CD4-positive, alpha-beta memory T cell (primary cell): Measurements from ENCODE around the gene MCUB. TPM values are rescaled to one million over a fixed set of nuclear protein-coding genes. Genes with fewer than 3 reads are reported as not detected.

ENCODE experiments used
- CTCF ChIA-PET: fragments of 350-600 bp; sonication (Branson Sonifier 250); formaldehyde crosslinking; loops from one replicate; lab custom pipeline; 2021; ENCODE audit warnings: inconsistent platforms; ENCODE audit not compliant: partially characterized antibody; lab: Charles Lee
- POLR2A ChIA-PET: fragments of 350-600 bp; sonication (Branson Sonifier 250); formaldehyde crosslinking; loops from one replicate; lab custom pipeline; 2021; ENCODE audit not compliant: partially characterized antibody; lab: Charles Lee
- DNase-seq, 5 donors: peaks; one replicate each; pipeline versions ENCODE4 v3.0.0 to v3.0.0-alpha.2; 2020 to 2022; ENCODE audit warnings: mixed read lengths in 1 of 5
- H3K27ac ChIP-seq: one replicate; pipeline ENCODE4 v1.7.0; 2013; ENCODE audit warnings: low read depth, low read length
- H3K27me3 ChIP-seq: 2 replicates; pipeline ENCODE4 v1.7.0; 2013; ENCODE audit warnings: mild to moderate bottlenecking, low read length, moderate library complexity; ENCODE audit not compliant: insufficient read depth
- H3K36me3 ChIP-seq: 2 replicates; pipeline ENCODE4 v1.7.0; 2013; ENCODE audit warnings: mild to moderate bottlenecking, low read length, moderate library complexity; ENCODE audit not compliant: insufficient read depth
- H3K4me1 ChIP-seq: 2 replicates; pipeline ENCODE4 v1.7.0; 2013; ENCODE audit warnings: mild to moderate bottlenecking, low read length, moderate library complexity; ENCODE audit not compliant: insufficient read depth
- H3K4me3 ChIP-seq, 2 donors: one replicate each; pipeline ENCODE4 v1.7.0; 2013; ENCODE audit warnings: low read length in 2 of 2, mild to moderate bottlenecking in 1 of 2
- H3K9me3 ChIP-seq, 2 donors: one replicate each; pipeline ENCODE4 v1.7.0; 2013; ENCODE audit warnings: low read length in 2 of 2, control low read depth in 1 of 2; ENCODE audit not compliant: control insufficient read depth in 1 of 2
- H3K27ac Mint-ChIP-seq, 7 donors: one replicate each; pipeline ENCODE4 v1.8.0; 2020 to 2021; ENCODE audit warnings: mixed read lengths in 7 of 7, mild to moderate bottlenecking in 6 of 7, inconsistent platforms in 3 of 7, moderate library complexity in 3 of 7
- H3K27me3 Mint-ChIP-seq, 2 donors: one replicate each; pipeline ENCODE4 v1.8.0; 2020 to 2021; ENCODE audit warnings: mixed read lengths in 2 of 2
- H3K36me3 Mint-ChIP-seq, 2 donors: one replicate each; pipeline ENCODE4 v1.8.0; 2020 to 2021; ENCODE audit warnings: mixed read lengths in 2 of 2, inconsistent platforms in 1 of 2, mild to moderate bottlenecking in 1 of 2
- H3K4me1 Mint-ChIP-seq, 4 donors: one replicate each; pipeline ENCODE4 v1.8.0; 2020 to 2021; ENCODE audit warnings: mixed read lengths in 4 of 4, mild to moderate bottlenecking in 1 of 4
- H3K4me3 Mint-ChIP-seq, 8 donors: one replicate each; pipeline ENCODE4 v1.8.0; 2020 to 2021; ENCODE audit warnings: mixed read lengths in 8 of 8, mild to moderate bottlenecking in 7 of 8, moderate library complexity in 6 of 8, inconsistent platforms in 3 of 8
- H3K9me3 Mint-ChIP-seq, 8 donors: one replicate each; pipeline ENCODE4 v1.8.0; 2020 to 2021; ENCODE audit warnings: mixed read lengths in 8 of 8, mild to moderate bottlenecking in 5 of 8, inconsistent platforms in 3 of 8, moderate library complexity in 1 of 8
- intact Hi-C: fragments of 100-400 bp; cut with micrococcal nuclease; formaldehyde crosslinking; loops from one replicate; pipeline ENCODE4 v1.15.1; 2023
- polyA plus RNA-seq, 2 donors: library from polyadenylated mRNA; unstranded; fragments of 300-500 nt; fragmentation: Illumina TruSeq; gene quantifications; one replicate each; pipeline ENCODE4 v1.2.3, GENCODE V29; 2021
- total RNA-seq, 2 experiments: library from RNA; stranded (reverse); gene quantifications; one replicate each; pipeline ENCODE4 v1.2.3, GENCODE V29; 2021

MCUB gene
- total and polyA plus RNA-seq, 4 experiments from 2014 or later: 142 to 299 (median 160) TPM

GRCh38 chr4:109703664-109704361 is 143.8 kb downstream of the MCUB start:
- H3K9me3 Mint-ChIP-seq: peaks cover 0 to 7% (median 0%) of the 10 kb centered on the region in 8 donors
- CTCF ChIA-PET: interaction anchor here (0.8 to 4.3 kb wide), 11 partner anchors 8 to 141 kb away, joined by 3 to 17 read pairs (median 4); partner anchors contain the start of gene PLA2G12A
- peak overlapping the region; percentile 72 to 94 (median 86) for H3K27ac Mint-ChIP-seq
- peak overlapping the region; percentile 92 to 98 (median 95) for H3K4me3 Mint-ChIP-seq
- Histone ChIP-seq H3K9me3 (no peaks in the 10 kb centered on the region), H3K4me3 (peak overlapping the region; percentile 38 to 56), H3K27me3 (no peaks in the 10 kb centered on the region), H3K4me1 (peaks cover 43% of the 10 kb centered on the region), H3K36me3 (no peaks in the 10 kb centered on the region), H3K27ac (peak overlapping the region; percentile 71)
- POLR2A ChIA-PET: interaction anchor here (0.6 to 4.6 kb wide), 12 partner anchors 12 to 273 kb away, joined by 3 to 23 read pairs (median 5); partner anchors contain the start of genes MCUB, PLA2G12A and SEC24B
- H3K36me3 Mint-ChIP-seq: peaks cover 0 to 16% of the 10 kb centered on the region in 2 donors
- H3K4me1 Mint-ChIP-seq: peaks cover 25 to 53% (median 36%) of the 10 kb centered on the region in 4 donors
- no peak for DNase-seq
- intact Hi-C loops: loop anchor here (1.0 to 10.0 kb wide), 10 partner anchors 13 to 1982 kb away; partner anchors contain the start of genes GAR1, PAPSS1 and SEC24B
- H3K27me3 Mint-ChIP-seq: no peaks in the 10 kb centered on the region

GRCh38 chr4:109708435-109708834 is 148.4 kb downstream of the MCUB start:
- no peak overlapping the region for H3K4me3 ChIP-seq
- intact Hi-C loops: loop anchor here (10.0 kb wide), 1 partner anchor 266 kb away; no protein-coding TSS in a partner anchor
- peaks cover 6 to 11% (median 7%) of the 10 kb centered on the region in 4 donors for H3K4me1 Mint-ChIP-seq
- H3K27me3 ChIP-seq: no peaks in the 10 kb centered on the region
- H3K36me3 ChIP-seq: peaks cover 5% of the 10 kb centered on the region
- H3K9me3 ChIP-seq: no peaks in the 10 kb centered on the region
- H3K4me1 ChIP-seq: peaks cover 10% of the 10 kb centered on the region
- no peaks in the 10 kb centered on the region for H3K9me3 Mint-ChIP-seq
- no peak overlapping the region for H3K27ac ChIP-seq
- ChIA-PET CTCF (no interaction called here), POLR2A (interaction anchor here (0.6 kb wide), 1 partner anchor 22 kb away, joined by 3 read pairs; the partner anchor contains the start of gene PLA2G12A)
- peak overlapping the region in 2 of 7 donors; percentile 62 to 70 for H3K27ac Mint-ChIP-seq
- no peak overlapping the region for H3K4me3 Mint-ChIP-seq
- no peaks in the 10 kb centered on the region for H3K27me3 Mint-ChIP-seq
- DNase-seq: no peak
- H3K36me3 Mint-ChIP-seq: peaks cover 13 to 16% of the 10 kb centered on the region in 2 donors

GRCh38 chr4:109708990-109709389 is 148.9 kb downstream of the MCUB start:
- H3K4me3 ChIP-seq: no peak overlapping the region
- peaks cover 15 to 18% of the 10 kb centered on the region in 2 donors for H3K36me3 Mint-ChIP-seq
- POLR2A ChIA-PET: no interaction called here
- H3K36me3 ChIP-seq: peaks cover 9% of the 10 kb centered on the region
- H3K9me3 Mint-ChIP-seq: no peaks in the 10 kb centered on the region
- H3K27ac Mint-ChIP-seq: no peak overlapping the region
- CTCF ChIA-PET: no interaction called here
- H3K4me1 Mint-ChIP-seq: peaks cover 2 to 6% (median 3%) of the 10 kb centered on the region in 4 donors
- no peaks in the 10 kb centered on the region for H3K27me3 ChIP-seq
- H3K27me3 Mint-ChIP-seq: no peaks in the 10 kb centered on the region
- peaks cover 4% of the 10 kb centered on the region for H3K4me1 ChIP-seq
- no peak overlapping the region for H3K27ac ChIP-seq
- intact Hi-C loops: loop anchor here (10.0 kb wide), 1 partner anchor 266 kb away; no protein-coding TSS in a partner anchor
- no peak overlapping the region for H3K4me3 Mint-ChIP-seq
- DNase-seq: no peak
- no peaks in the 10 kb centered on the region for H3K9me3 ChIP-seq

GRCh38 chr4:109713500-109713899 is 153.5 kb downstream of the MCUB start:
- no peak for DNase-seq

GRCh38 chr4:109718759-109719158 is 158.7 kb downstream of the MCUB start:
- Histone ChIP-seq H3K9me3 (no peaks in the 10 kb centered on the region), H3K4me1 (no peaks in the 10 kb centered on the region), H3K27me3 (no peaks in the 10 kb centered on the region), H3K27ac (no peak overlapping the region), H3K4me3 (no peak overlapping the region), H3K36me3 (peaks cover 24% of the 10 kb centered on the region)
- ChIA-PET POLR2A (no interaction called here), CTCF (no interaction called here)
- Mint-ChIP-seq H3K36me3 (peaks cover 24 to 28% of the 10 kb centered on the region in 2 donors), H3K27me3 (no peaks in the 10 kb centered on the region), H3K27ac (no peak overlapping the region), H3K9me3 (no peaks in the 10 kb centered on the region), H3K4me3 (no peak overlapping the region), H3K4me1 (peaks cover 0 to 10% (median 4%) of the 10 kb centered on the region in 4 donors)
- DNase-seq: no peak
- intact Hi-C loops: no loop called here

More at GRCh38 chr4:109713500-109713899, 153.5 kb downstream of the MCUB start:
- Histone ChIP-seq H3K4me1 (no peaks in the 10 kb centered on the region), H3K27ac (no peak overlapping the region), H3K27me3 (no peaks in the 10 kb centered on the region), H3K9me3 (no peaks in the 10 kb centered on the region), H3K4me3 (no peak overlapping the region), H3K36me3 (peaks cover 30% of the 10 kb centered on the region)
- Mint-ChIP-seq H3K36me3 (peaks cover 37 to 40% of the 10 kb centered on the region in 2 donors), H3K9me3 (no peaks in the 10 kb centered on the region), H3K4me1 (no peaks in the 10 kb centered on the region), H3K27me3 (no peaks in the 10 kb centered on the region), H3K27ac (no peak overlapping the region), H3K4me3 (no peak overlapping the region)
- intact Hi-C loops: no loop called here
- POLR2A ChIA-PET: no interaction called here
- CTCF ChIA-PET: interaction anchor here (0.7 kb wide), 1 partner anchor 1120 kb away, joined by 3 read pairs; no protein-coding TSS in a partner anchor

- Mint-ChIP-seq H3K27me3 (no peaks in the 10 kb centered on the region), H3K9me3 (no peaks in the 10 kb centered on the region), H3K36me3 (peaks cover 21 to 26% of the 10 kb centered on the region in 2 donors), H3K27ac (no peak overlapping the region), H3K4me3 (no peak overlapping the region), H3K4me1 (peaks cover 0 to 10% (median 7%) of the 10 kb centered on the region in 4 donors)
- no peaks in the 10 kb centered on the region for H3K27me3 ChIP-seq
- intact Hi-C loops: loop anchor here (10.0 kb wide), 1 partner anchor 1725 kb away; no protein-coding TSS in a partner anchor
- ChIA-PET POLR2A (no interaction called here), CTCF (no interaction called here)
- no peaks in the 10 kb centered on the region for H3K9me3 ChIP-seq
- no peak overlapping the region for H3K27ac ChIP-seq
- no peak for DNase-seq
- H3K36me3 ChIP-seq: peaks cover 19% of the 10 kb centered on the region
- H3K4me3 ChIP-seq: no peak overlapping the region
- no peaks in the 10 kb centered on the region for H3K4me1 ChIP-seq
Measured at GRCh38 chr4:109719604-109720003, 159.6 kb downstream of the MCUB start.

GRCh38 chr4:109721033-109721432 is 161.0 kb downstream of the MCUB start:
- no peaks in the 10 kb centered on the region for H3K4me1 ChIP-seq
- no peaks in the 10 kb centered on the region for H3K27me3 ChIP-seq
- H3K27me3 Mint-ChIP-seq: no peaks in the 10 kb centered on the region
- intact Hi-C loops: loop anchor here (10.0 kb wide), 1 partner anchor 1726 kb away; no protein-coding TSS in a partner anchor
- no peak overlapping the region for H3K27ac Mint-ChIP-seq
- H3K9me3 ChIP-seq: no peaks in the 10 kb centered on the region
- ChIA-PET CTCF (interaction anchor here (0.6 kb wide), 1 partner anchor 33 kb away, joined by 3 read pairs; no protein-coding TSS in a partner anchor), POLR2A (no interaction called here)
- H3K9me3 Mint-ChIP-seq: no peaks in the 10 kb centered on the region
- no peak overlapping the region for H3K4me3 Mint-ChIP-seq
- H3K4me3 ChIP-seq: no peak overlapping the region
- H3K36me3 ChIP-seq: peaks cover 16% of the 10 kb centered on the region
- peaks cover 22 to 28% of the 10 kb centered on the region in 2 donors for H3K36me3 Mint-ChIP-seq
- no peak overlapping the region for H3K27ac ChIP-seq
- DNase-seq: no peak
- peaks cover 4 to 11% (median 9%) of the 10 kb centered on the region in 4 donors for H3K4me1 Mint-ChIP-seq
